Activated naive CD4-positive, alpha-beta T cell treated with Interleukin-2 at 50 U/mL for 16 hours (primary cell): ENCODE measurements around the gene HECW1.
"Not testable (repeated sequence)": the region's sequence is repeated elsewhere in the genome, so short reads cannot be mapped to it uniquely, and the experiment has no call there.

Source experiments
- DNase-seq: peaks from one replicate; pipeline ENCODE4 v3.0.0-alpha.2; 2020

The HECW1 gene

GRCh38 chr7:43211693-43212092 is 99.2 kb downstream of the HECW1 start:
- DNase-seq: no peak

- DNase-seq: no peak
These were observed 100.5 kb downstream of the HECW1 start for GRCh38 chr7:43212921-43213320.

- no peak for DNase-seq
These were observed 102.6 kb downstream of the HECW1 start for GRCh38 chr7:43215061-43215460.

GRCh38 chr7:43217055-43217454 is 104.6 kb downstream of the HECW1 start:
- DNase-seq: no peak

GRCh38 chr7:43218901-43219300 is 106.5 kb downstream of the HECW1 start:
- not testable (repeated sequence) for DNase-seq

- DNase-seq: no peak
These were observed 107.8 kb downstream of the HECW1 start for GRCh38 chr7:43220250-43220649.

GRCh38 chr7:43220742-43221141 is 108.3 kb downstream of the HECW1 start:
- DNase-seq: no peak

- no peak for DNase-seq
These were observed 117.4 kb downstream of the HECW1 start for GRCh38 chr7:43229801-43230200.

- DNase-seq: no peak
These were observed 119.9 kb downstream of the HECW1 start for GRCh38 chr7:43232366-43232765.

GRCh38 chr7:43234073-43234472 is 121.6 kb downstream of the HECW1 start:
- DNase-seq: no peak

GRCh38 chr7:43234968-43235367 is 122.5 kb downstream of the HECW1 start:
- no peak for DNase-seq

- no peak for DNase-seq
These were observed 128.1 kb downstream of the HECW1 start for GRCh38 chr7:43240565-43240964.

GRCh38 chr7:43242628-43243255 is 130.3 kb downstream of the HECW1 start:
- no peak for DNase-seq

- no peak for DNase-seq
These were observed 131.8 kb downstream of the HECW1 start for GRCh38 chr7:43244232-43244631.

- no peak for DNase-seq
These were observed 132.3 kb downstream of the HECW1 start for GRCh38 chr7:43244784-43245183.

GRCh38 chr7:43247757-43248156 is 135.3 kb downstream of the HECW1 start:
- DNase-seq: no peak

GRCh38 chr7:43248553-43248952 is 136.1 kb downstream of the HECW1 start:
- no peak for DNase-seq

- no peak for DNase-seq
These were observed 136.7 kb downstream of the HECW1 start for GRCh38 chr7:43248961-43249822.

GRCh38 chr7:43249823-43250145 is 137.3 kb downstream of the HECW1 start:
- no peak for DNase-seq

GRCh38 chr7:43260980-43261878 is 148.8 kb downstream of the HECW1 start:
- DNase-seq: peak; percentile 63

- no peak for DNase-seq
These were observed 152.7 kb downstream of the HECW1 start for GRCh38 chr7:43265139-43265538.

- DNase-seq: no peak
These were observed 161.7 kb downstream of the HECW1 start for GRCh38 chr7:43273939-43274719.

GRCh38 chr7:43274752-43275151 is 162.3 kb downstream of the HECW1 start:
- DNase-seq: no peak
